SK-N-SH (cell line): ENCODE measurements around the gene GALNT16.

Experiments
- CTCF ChIP-seq: fragments of 200-600 bp; sonication (generic); IDR thresholded peaks from 2 replicates; pipeline ENCODE4 v1.6.1; 2017; ENCODE audit warnings: antibody characterized with exemption, mild to moderate bottlenecking, moderate library complexity
- EP300 ChIP-seq, 2 experiments: IDR thresholded peaks; 2 replicates each; pipeline versions ENCODE4 v1.4.0 to v1.6.1; 2012; ENCODE audit warnings: borderline replicate concordance in 1 of 2, low read depth in 1 of 2, low read length in 1 of 2
- FOXJ3 ChIP-seq: sonication (generic); formaldehyde crosslinking; IDR thresholded peaks from 2 replicates; pipeline ENCODE4 v1.5.1; 2020; ENCODE audit warnings: mild to moderate bottlenecking, missing genetic modification reagents
- MAX ChIP-seq: IDR thresholded peaks from 2 replicates; pipeline ENCODE4 v1.4.0; 2012; ENCODE audit warnings: low read depth
- POLR2AphosphoS5 ChIP-seq: IDR thresholded peaks from 2 replicates; pipeline ENCODE4 v1.6.1; 2012; ENCODE audit warnings: low read depth, low read length
- RAD21 ChIP-seq: IDR thresholded peaks from 2 replicates; pipeline ENCODE4 v1.6.1; 2012; ENCODE audit warnings: mild to moderate bottlenecking, low read length
- TEAD4 ChIP-seq: IDR thresholded peaks from 2 replicates; pipeline ENCODE4 v1.4.0; 2012; ENCODE audit warnings: mild to moderate bottlenecking, borderline replicate concordance; ENCODE audit not compliant: insufficient read depth
- USF1 ChIP-seq: IDR thresholded peaks from 2 replicates; pipeline ENCODE4 v1.4.0; 2012; ENCODE audit warnings: low read depth, borderline replicate concordance
- USF2 ChIP-seq: fragments of 150-350 bp; IDR thresholded peaks from 2 replicates; pipeline ENCODE4 v1.6.1; 2017; ENCODE audit warnings: antibody characterized with exemption, low read length, low read depth, borderline replicate concordance

DNA sequence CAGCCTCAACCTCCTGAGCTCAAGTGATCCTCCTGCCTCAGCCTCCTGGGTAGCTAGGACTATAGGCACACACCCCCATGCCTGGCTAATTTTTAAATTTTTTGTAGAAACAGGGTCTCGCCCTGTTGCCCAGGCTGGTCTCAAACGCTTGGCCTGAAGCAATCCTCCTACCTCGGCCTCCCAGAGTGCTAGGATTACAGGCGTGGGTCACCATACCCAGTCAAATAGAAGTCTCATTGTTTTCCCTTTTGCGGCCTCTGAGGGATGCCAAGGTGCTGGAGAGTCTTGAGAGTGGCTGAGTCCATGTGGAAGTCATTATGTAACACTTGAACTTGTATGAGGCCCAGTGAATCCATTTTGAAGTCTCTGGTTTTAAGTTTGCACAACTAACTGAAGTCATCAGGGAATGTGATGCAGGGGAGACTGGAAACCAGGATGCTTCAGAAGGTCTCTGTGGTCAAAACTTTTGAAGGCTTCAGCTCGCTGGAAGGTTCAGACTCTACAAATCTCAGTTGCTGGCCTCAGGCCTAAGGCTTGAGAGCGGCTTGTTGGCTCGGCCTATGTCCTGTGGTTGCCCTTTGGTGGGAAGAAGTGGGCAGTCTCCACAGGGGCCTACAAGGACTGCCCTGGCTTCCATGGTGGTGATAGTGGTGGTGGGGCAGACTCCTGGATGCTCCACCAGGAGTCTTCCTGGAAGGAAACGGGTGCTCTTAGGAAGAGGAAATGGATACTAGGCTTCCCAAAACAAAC lies 29.2 kb downstream of the GALNT16 start:
- no peak for TF ChIP-seq TEAD4
- no peak for TF ChIP-seq CTCF
- TF ChIP-seq EP300 (IDR thresholded peaks at IDR 0.05; ENCODE audit: borderline replicate concordance in 1 of 2, low read depth in 1 of 2, low read length in 1 of 2), result no peak
- TF ChIP-seq RAD21, result no peak
- no peak for TF ChIP-seq POLR2AphosphoS5
- no peak for TF ChIP-seq USF1
- TF ChIP-seq USF2, result no peak
- TF ChIP-seq MAX, result no peak
- no peak for TF ChIP-seq FOXJ3
